ENCODE measurements around the gene ENTHD1.
"Not testable (repeated sequence)": the region's sequence is repeated elsewhere in the genome, so short reads cannot be mapped to it uniquely, and the experiment has no call there.

Gene ENTHD1

GRCh38 chr22:39923696-39924095 is 30.1 kb upstream of the ENTHD1 start:
- DNase-seq: no peak

GRCh38 chr22:39920134-39920743 is 26.7 kb upstream of the ENTHD1 start:
- no peak for DNase-seq

DNA sequence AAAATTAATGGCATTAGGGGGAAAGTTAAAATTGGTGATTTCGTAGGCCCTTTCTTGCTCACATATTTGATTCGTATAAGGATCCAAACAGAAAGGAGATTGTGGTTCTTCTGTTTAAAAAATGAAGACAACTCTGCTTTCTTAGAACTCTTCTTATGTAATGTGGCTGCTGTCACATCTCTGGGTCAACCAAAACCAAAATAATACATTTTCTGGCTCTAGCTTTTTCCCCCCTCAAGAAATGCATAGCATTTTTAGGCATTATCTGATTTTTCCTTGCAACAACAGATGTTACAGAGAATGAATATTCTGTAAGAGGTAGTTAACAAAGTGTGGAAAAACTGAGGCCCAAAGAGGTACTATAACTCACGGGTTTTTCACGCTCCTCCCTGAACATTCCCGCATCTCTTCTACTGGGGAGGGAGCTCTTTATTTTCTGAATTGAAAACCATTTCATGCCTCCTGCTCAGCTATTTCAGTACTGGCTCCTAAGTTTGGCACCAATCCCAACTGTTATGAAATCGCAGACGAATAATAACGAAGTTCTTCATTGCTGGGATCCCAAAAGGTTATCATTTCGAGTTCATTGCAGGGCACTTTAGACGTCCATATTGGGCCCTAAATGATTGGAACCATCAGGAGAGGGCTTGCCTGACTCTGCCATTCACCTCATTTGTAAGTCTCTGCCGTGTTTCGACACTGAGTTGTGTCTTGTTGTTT is 24.4 kb upstream of the ENTHD1 start:
- DNase-seq: no peak

DNA sequence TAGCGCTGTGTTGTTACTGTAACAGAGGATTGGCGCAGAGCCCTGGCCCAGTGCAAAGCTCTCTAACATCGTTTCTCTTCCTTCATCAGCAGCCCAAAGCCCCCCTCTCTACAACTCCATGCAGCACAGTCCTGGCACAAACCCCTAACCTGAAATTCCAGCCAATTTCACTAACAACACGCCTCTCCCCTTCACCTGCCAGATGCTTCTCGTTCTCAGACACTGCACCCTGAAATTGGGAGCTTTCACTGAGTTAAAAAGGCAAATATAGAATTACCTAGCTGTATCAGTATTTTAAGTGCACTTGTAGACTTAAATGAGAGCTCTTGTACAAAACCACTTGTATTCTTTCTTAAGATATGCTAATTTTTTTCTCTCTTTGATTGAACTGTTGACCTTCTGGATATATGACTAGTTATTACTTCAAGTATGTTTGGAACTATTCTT is 23.7 kb upstream of the ENTHD1 start:
- DNase-seq: no peak

DNA sequence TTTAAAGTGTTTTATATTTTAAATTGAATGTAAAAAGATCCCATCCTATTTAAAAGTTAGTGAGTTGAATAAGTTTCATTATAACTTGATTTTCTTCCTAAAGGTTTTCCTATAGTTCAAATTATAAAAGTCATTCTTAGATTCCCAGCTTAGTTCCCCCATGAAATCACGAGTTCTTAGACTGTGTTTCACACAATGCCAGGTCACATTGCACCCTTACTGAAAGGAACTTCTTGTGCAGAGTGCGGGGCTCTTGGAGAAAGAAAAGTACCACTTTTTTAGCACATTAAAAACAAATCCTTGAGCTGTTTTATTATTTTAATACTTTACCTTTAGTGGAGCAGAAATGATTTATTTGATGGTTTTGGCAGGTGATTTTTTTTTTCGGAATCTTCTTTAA is 22.9 kb upstream of the ENTHD1 start:
- no peak for DNase-seq

DNA sequence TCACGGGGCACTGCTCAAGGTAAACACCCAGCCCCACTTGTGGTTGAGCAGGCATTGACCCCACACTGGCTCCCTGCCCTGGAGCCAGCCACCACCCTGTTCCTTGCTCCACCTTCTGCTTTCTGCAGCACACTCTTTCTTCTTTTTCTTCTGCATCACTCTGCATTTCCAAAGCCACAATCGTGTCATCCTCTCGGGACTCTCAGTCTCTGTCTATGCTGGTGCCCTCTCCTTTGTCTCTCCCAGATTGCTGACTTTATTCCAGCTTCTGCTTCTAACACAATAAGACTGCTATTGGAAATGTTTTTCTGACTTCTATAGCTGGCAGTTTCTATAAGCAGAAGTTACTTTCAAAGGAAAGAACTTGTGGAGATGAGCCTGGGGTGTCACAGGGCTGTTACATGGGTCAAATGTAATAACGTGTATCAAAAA is 21.8 kb upstream of the ENTHD1 start:
- DNase-seq: no peak

- no peak for DNase-seq
Observed at GRCh38 chr22:39914584-39914983, 21.0 kb upstream of the ENTHD1 start.

GRCh38 chr22:39913886-39914285 is 20.3 kb upstream of the ENTHD1 start:
- DNase-seq: no peak

DNA sequence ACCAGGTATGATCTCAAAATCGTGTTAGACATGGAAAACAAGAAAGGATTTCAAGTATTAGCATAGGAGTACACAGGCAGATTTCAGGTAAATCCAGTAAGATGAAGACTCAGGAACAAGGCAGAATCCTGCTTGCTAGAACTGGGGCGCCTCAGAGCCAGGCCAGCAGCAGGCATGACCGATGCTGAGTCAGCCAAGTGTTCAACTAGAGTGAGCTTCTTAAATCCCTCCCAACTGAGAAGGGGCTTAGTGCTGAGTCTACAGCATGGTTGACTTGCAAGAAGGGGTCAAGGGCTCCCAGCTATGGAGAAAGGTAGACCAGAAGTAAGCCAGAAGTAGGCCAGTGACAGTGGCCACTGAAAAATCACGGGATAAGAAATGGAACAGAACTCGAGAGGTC is 19.8 kb upstream of the ENTHD1 start:
- no peak for DNase-seq

DNA sequence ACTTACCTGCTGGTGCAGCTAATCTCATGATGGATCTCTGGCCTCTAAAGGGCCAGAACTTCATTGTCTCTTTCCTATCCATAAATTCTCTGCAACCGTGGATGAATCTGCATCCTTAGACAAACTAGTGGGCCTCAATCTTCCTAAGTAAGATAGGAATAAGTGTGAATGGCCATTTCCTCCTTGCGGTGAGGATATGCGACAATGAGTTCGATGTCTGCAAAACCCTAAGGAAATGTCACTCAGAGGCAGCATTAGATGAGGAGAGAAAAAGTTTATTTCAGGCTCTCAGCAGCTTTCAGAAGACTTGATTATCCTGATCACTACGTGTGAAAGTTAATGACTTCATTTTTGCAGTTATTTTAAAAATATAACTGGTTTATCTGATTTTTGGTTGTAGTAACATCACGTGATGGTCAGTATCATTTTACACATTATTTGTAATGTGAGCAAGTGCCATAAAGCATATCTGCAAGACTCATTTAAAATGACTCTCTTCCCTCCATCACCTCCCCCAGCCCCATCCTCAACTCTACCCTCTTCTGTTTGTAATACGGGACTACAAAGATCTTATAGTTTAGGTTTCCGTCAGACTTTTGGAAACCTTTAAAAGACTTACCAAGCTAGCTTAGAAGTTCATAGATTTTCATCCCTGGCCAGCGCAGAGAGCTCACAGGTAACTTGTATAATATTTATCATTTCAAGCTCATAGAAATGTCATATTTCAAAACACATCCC is 17.5 kb upstream of the ENTHD1 start:
- DNase-seq: no peak

- no peak for DNase-seq
Observed at GRCh38 chr22:39908737-39909136, 15.2 kb upstream of the ENTHD1 start.

DNA sequence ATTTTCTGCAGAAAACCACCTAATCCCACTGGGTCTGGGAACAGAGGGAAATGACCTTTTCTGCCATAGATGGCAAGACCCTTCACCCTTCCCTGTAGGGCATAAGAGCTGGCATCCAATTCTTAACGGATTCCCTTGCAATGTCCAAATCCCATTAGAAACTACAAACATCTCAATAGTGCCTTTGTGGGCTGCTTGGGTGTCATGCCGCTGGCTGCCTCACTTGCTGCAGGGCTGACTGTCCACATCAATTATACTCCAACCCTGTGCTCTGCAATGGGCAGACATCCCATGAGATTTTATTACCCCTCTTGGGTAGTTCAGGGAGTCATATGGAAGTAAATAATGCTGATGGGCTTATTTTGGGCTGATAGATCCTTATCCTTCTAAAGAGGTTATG is 14.6 kb upstream of the ENTHD1 start:
- no peak for DNase-seq

GRCh38 chr22:39907605-39908097 is 14.1 kb upstream of the ENTHD1 start:
- DNase-seq: no peak

DNA sequence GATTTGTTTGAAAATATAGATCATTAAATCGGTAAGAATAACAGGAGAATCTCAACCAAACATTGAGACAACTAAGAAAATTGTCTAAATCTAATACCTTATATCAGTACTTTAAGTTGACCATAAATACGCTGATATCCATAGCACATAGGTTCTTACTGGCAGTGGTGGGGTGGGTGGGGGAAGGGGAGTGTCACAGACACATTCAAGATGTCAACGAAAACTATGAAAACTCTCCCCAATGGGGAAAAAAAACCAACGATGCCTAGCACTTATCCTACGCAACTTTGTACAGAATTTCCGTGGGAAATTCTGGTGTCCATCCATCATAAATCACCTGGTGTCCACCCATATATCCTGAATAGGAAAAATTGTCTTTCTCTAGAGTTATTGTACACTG is 13.5 kb upstream of the ENTHD1 start:
- DNase-seq: no peak

DNA sequence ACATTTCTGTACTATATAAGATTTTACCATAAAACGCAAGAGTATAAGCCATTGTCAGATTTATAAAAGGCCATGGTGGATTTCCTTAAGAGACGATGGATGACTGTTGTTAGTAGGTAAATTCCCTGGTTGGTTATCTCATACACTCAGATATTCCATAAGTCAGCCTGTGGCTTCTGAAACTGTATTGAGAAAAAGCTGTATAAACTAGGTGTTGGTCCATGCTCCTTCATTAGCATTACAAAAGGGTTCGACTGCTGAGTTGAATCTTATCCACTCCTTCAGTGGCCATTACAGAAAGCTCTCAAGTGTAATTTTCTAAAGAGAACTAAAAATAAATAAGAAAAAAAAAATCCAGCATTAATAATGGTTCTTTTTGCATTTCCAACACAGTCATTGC is 12.6 kb upstream of the ENTHD1 start:
- DNase-seq: no peak

GRCh38 chr22:39905687-39906086 is 12.1 kb upstream of the ENTHD1 start:
- no peak for DNase-seq

- no peak for DNase-seq
Observed at GRCh38 chr22:39904862-39905261, 11.3 kb upstream of the ENTHD1 start.

DNA sequence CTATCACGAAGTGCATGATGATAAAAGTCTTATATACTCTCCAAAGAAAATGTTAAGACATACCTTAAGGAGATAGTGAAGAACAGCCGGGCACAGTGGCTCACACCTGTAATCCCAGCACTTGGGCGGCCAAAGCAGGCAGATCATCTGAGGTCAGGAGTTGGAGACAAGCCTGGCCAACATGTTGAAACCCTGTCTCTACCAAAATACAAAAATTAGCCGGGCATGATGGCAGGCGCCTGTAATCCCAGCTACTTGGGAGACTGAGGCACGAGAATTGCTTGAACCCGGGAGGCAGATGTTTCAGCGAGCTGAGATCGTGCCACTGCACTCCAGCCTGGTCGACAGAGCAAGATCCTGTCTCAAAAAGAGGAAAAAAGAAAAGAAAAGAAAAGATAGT is 10.5 kb upstream of the ENTHD1 start:
- not testable (repeated sequence) for DNase-seq

DNA sequence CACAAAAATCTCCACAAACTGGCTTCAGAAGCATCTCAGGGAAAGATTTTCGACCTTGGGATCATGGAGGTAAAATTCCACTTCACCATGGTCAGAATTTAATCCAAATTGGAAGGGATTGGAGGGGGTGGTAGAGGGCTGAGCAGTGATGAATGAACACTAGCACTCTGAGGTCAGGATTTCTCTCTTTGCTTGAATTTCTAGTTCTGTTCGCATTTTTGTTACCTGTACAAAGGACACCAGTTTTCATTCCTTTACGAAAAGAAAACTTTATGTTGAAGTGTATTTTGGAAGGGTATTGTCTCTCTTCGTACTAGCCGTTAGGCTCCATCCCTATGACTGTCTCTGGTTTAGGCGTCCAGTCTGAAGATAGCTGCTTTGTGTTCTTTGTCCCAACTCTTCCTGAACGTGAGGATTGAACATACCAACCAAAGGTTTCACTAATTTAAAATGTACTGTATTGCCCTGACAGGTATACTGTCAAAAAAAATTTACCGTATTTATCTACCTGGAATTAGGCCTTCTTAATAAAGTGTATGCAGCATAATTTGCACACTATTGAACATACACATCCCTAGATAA is 8.1 kb upstream of the ENTHD1 start:
- DNase-seq: no peak

- DNase-seq: no peak
Observed at GRCh38 chr22:39900306-39901227, 7.0 kb upstream of the ENTHD1 start, which contains the start of gene GRAP2. TSS of gene GRAP2 (plus strand) at chr22:39901084. CDS start at chr22:39947107, 46,023 bp downstream.

DNA sequence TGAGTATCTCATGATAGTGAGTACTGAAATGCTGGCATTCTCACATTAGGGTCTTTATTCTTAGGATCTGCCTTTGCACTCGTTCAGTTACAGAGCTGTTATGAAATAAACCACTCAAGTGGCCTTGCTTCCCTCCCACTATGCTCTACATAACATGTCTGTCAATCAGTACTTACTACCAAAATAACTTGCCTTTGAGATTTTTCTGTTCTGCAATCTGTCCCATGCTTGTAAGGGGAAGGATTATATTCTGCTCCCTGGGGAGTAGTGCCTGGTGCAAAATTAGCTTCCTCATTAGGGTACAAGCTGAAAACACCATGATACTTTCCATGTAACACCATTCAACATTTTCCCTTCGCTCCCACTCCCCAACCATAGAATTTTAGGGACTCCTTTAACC is 5.4 kb upstream of the ENTHD1 start:
- no peak for DNase-seq

GRCh38 chr22:39897841-39898240 is 4.3 kb upstream of the ENTHD1 start:
- no peak for DNase-seq

Data from SHP77 (cell line).